Measurements from ENCODE around the gene MT3. TPM values are rescaled to one million over a fixed set of nuclear protein-coding genes. Genes with fewer than 3 reads are reported as not detected.
A peak's percentile ranks its signal among the peaks of the same experiment; 100 is the strongest.

Gene MT3
- polyA plus RNA-seq, 1 experiment = not detected

DNA sequence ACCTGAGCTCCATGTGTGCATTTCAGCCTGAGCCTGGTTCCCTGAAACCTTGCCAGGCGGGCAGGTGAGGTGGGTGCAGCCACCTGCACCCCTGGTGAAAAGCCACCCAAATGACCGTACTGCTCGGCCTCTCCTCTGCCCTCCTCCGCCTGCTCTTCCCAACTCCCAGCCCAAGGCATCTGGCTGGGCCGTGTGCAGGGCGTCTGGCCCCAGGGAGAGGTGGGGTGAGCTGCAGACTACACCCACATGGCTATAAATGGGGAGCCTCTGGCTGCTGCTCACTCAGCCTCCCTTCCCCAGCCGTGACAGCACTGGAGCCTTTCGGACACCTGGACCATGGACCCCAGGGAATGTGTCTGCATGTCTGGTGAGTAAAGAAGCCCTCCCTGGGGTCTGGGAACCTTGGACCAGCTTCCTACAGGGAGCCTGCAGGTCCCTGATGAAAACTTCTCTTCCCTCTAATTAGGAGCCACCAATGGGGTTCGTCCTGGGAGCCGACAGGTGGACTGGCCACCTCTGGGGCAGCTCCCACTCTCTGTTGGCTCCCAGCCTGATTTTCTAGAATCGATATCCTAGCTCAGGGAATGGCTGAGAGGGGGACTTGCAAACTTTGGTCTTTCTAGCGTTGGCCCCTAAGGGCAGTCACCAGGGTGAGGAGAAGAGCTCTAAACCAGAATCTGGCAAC is 24.4 kb upstream of the MT3 start, which contains the start of gene MT4:
MT4 (plus strand) TSS at position 281 of the 685 bp plus-strand sequence; CDS start at position 337, 56 bp downstream.
- DNase-seq (ENCODE audit: low read depth, low spot score) = no peak

DNA sequence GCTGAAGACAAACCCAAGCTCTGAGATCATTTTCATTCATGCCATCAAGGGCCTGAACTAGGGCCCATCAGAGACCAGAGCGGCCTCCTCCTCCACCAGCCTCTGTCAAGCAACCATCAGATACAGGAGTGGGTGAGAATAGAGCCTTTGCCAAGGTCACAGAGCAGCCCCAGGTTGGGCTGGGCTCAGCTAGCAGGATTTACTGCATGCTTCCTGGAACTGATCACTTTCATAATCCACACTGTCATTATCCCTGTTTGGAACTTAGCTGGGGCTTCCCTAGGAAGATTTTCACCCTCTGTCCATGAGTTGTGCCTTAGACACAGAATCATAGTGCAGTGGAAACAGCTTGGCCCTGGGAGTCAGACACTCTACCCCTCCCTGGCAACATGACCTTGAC is 19.4 kb upstream of the MT3 start:
- Histone ChIP-seq H3K27ac (ENCODE audit: low read depth, low read length) (no peak overlapping the region), H3K4me3 (ENCODE audit: low read depth, low read length) (no peak overlapping the region), H3K27me3 (ENCODE audit: control insufficient read depth, insufficient read depth, low read length) (peaks cover 30% of the 10 kb centered on the region), H3K9me3 (ENCODE audit: control insufficient read depth, insufficient read depth, low read length) (no peaks in the 10 kb centered on the region)
- POLR2A ChIA-PET = no interaction called here
- no peak for DNase-seq (ENCODE audit: low read depth, low spot score)
- CTCF ChIA-PET = no interaction called here
- TF ChIP-seq, protein P1, sequence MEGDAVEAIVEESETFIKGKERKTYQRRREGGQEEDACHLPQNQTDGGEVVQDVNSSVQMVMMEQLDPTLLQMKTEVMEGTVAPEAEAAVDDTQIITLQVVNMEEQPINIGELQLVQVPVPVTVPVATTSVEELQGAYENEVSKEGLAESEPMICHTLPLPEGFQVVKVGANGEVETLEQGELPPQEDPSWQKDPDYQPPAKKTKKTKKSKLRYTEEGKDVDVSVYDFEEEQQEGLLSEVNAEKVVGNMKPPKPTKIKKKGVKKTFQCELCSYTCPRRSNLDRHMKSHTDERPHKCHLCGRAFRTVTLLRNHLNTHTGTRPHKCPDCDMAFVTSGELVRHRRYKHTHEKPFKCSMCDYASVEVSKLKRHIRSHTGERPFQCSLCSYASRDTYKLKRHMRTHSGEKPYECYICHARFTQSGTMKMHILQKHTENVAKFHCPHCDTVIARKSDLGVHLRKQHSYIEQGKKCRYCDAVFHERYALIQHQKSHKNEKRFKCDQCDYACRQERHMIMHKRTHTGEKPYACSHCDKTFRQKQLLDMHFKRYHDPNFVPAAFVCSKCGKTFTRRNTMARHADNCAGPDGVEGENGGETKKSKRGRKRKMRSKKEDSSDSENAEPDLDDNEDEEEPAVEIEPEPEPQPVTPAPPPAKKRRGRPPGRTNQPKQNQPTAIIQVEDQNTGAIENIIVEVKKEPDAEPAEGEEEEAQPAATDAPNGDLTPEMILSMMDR (IDR thresholded peaks at IDR 0.05; ENCODE audit: low read depth, low read length) = no peak

More for the DNA sequence above, 24.4 kb upstream of the MT3 start, which contains the start of gene MT4:
- CTCF ChIA-PET = interaction anchor here (0.6 to 2.8 kb wide), 2 partner anchors 12 to 34 kb away, joined by 4 to 9 read pairs; no protein-coding TSS in a partner anchor
- TF ChIP-seq, protein P1 (IDR thresholded peaks at IDR 0.05; ENCODE audit: low read depth, low read length) = no peak
- no peak within 1 kb of the TSS for H3K4me3 ChIP-seq (ENCODE audit: low read depth, low read length)
- H3K27ac ChIP-seq (ENCODE audit: low read depth, low read length) = no peak within 1 kb of the TSS
- POLR2A ChIA-PET = no interaction called here
- peaks cover 34% of the 10 kb centered on the region for H3K27me3 ChIP-seq (ENCODE audit: control insufficient read depth, insufficient read depth, low read length)
- no peaks in the 10 kb centered on the region for H3K9me3 ChIP-seq (ENCODE audit: control insufficient read depth, insufficient read depth, low read length)

DNA sequence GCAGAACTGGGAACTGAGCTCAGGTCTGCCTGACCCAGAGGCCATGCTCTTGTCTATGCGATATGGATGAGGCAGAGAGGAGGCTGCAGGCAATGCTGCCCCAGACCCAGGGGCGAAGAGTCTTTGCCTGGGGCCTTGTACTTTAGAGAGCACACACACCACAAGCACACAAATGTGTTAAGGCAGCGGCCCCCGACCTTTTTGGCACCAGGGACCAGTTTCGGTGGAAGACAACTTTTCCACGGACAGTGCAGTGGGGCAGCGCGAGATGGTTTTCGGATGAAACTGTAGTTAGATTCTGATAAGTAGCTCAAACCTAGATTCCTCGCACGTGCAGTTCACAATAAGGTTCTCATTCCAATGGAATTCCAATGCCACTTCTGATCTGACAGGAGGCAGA is 17.8 kb upstream of the MT3 start:
- POLR2A ChIA-PET = no interaction called here
- no peak for DNase-seq (ENCODE audit: low read depth, low spot score)
- no peak overlapping the region for H3K4me3 ChIP-seq (ENCODE audit: low read depth, low read length)
- no peaks in the 10 kb centered on the region for H3K9me3 ChIP-seq (ENCODE audit: control insufficient read depth, insufficient read depth, low read length)
- H3K27ac ChIP-seq (ENCODE audit: low read depth, low read length) = no peak overlapping the region
- CTCF ChIA-PET = interaction anchor here (1.2 kb wide), 1 partner anchor 131 kb away, joined by 4 read pairs; no protein-coding TSS in a partner anchor
- TF ChIP-seq, protein P1 (IDR thresholded peaks at IDR 0.05; ENCODE audit: low read depth, low read length) = no peak
- H3K27me3 ChIP-seq (ENCODE audit: control insufficient read depth, insufficient read depth, low read length) = peaks cover 17% of the 10 kb centered on the region

DNA sequence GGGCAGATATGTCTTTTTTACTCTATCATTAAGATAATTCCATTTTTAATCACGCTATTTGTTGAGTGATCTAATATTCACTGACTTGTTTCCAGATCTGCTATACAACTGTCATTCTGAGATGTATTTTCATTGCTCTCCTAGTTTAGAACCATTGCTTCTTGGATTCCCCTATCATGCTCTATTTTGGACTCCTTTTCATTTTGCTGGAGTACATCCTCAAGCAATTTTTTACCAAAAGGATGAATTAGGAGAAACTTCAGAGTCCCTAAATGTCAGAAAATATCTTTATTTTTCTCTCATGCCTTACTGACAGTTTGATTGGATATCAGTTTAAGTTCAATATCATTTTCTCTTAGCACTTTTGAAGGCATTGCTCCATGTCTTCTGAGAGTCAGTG is 14.7 kb upstream of the MT3 start:
- TF ChIP-seq, protein P1 (IDR thresholded peaks at IDR 0.05; ENCODE audit: low read depth, low read length) = no peak
- DNase-seq (ENCODE audit: low read depth, low spot score) = no peak
- Histone ChIP-seq H3K27ac (ENCODE audit: low read depth, low read length) (no peak overlapping the region), H3K27me3 (ENCODE audit: control insufficient read depth, insufficient read depth, low read length) (peaks cover 6% of the 10 kb centered on the region), H3K4me3 (ENCODE audit: low read depth, low read length) (no peak overlapping the region), H3K9me3 (ENCODE audit: control insufficient read depth, insufficient read depth, low read length) (no peaks in the 10 kb centered on the region)
- ChIA-PET CTCF (no interaction called here), POLR2A (no interaction called here)

DNA sequence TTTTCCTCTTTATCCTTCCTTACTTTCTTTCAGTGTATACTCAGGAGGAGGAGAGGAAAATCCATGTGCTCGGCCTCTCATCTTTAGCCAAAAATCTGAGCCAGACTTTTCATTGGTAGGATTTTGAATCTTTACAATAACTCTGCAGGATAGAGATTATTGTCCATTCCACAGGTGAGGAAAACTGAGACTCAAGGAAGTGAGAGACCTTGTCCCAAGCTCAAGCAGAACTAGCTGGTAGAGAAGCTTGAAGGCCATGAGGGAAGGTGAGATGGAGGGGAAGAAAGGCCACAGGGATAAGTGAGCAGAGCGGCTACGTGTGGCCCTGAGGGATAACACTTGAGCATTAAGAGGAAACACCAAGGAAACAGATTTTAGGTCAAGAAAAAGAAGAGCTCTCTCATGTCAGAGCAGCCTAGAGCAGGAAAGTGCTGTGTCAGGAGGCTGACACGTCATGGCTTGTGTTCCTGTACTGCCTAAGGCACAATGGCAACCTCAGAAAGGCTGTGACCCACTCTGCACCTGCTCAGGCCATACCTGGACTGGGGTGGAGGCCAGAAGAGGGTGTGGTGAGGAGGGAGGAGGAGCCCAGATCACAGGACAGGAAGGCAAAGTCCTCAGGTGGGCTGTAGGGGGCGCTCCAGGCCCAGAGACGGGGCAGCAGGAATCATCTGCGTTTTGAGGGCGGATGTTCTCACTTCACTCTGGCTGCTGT is 12.6 kb upstream of the MT3 start:
- H3K4me3 ChIP-seq (ENCODE audit: low read depth, low read length) = no peak overlapping the region
- no peaks in the 10 kb centered on the region for H3K9me3 ChIP-seq (ENCODE audit: control insufficient read depth, insufficient read depth, low read length)
- H3K27ac ChIP-seq (ENCODE audit: low read depth, low read length) = no peak overlapping the region
- no peaks in the 10 kb centered on the region for H3K27me3 ChIP-seq (ENCODE audit: control insufficient read depth, insufficient read depth, low read length)
- DNase-seq (ENCODE audit: low read depth, low spot score) = peak; percentile 8
- ChIA-PET CTCF (interaction anchor here (0.6 to 4.5 kb wide), 13 partner anchors 12 to 276 kb away, joined by 3 to 71 read pairs (median 4); partner anchors contain the start of gene MT4), POLR2A (interaction anchor here (0.6 kb wide), 2 partner anchors 123 to 192 kb away, joined by 3 read pairs; no protein-coding TSS in a partner anchor)
- TF ChIP-seq, protein P1 (IDR thresholded peaks at IDR 0.05; ENCODE audit: low read depth, low read length) = peak; percentile 76

Data from AG04450 (cell line).